Activated T-cell treated with anti-CD3 and anti-CD28 coated beads, Interleukin-2, amount 50 U/mL, for 72 hours (primary cell): ENCODE measurements around the gene TSTD2. TPM values are rescaled to one million over a fixed set of nuclear protein-coding genes. Genes with fewer than 3 reads are reported as not detected.

Experiments
- ATAC-seq, 2 donors: fragments of 150-1000 bp; cut with Tn5 transposase; replicated peaks in 1 of 2; 2 replicates each; pipeline ENCODE4 v1.10.0; 2021; ENCODE audit warnings: moderate library complexity in 2 of 2, mild to moderate bottlenecking in 1 of 2
- DNase-seq, 2 donors: peaks; one replicate each; pipeline ENCODE4 v3.0.0; 2021 to 2022; ENCODE audit warnings: mixed read lengths in 1 of 2
- H3K27ac Mint-ChIP-seq: one replicate; pipeline ENCODE4 v1.8.0; 2022; ENCODE audit warnings: mild to moderate bottlenecking, moderate library complexity, mixed read lengths
- H3K27me3 Mint-ChIP-seq: one replicate; pipeline ENCODE4 v1.8.0; 2022; ENCODE audit warnings: low read depth, mixed read lengths
- H3K36me3 Mint-ChIP-seq, 2 donors: one replicate each; pipeline ENCODE4 v1.8.0; 2022; ENCODE audit warnings: mixed read lengths in 2 of 2, mild to moderate bottlenecking in 1 of 2; ENCODE audit not compliant: insufficient read depth in 2 of 2
- H3K4me1 Mint-ChIP-seq: one replicate; pipeline ENCODE4 v1.8.0; 2022; ENCODE audit warnings: low read depth, mixed read lengths
- H3K4me3 Mint-ChIP-seq, 2 donors: one replicate each; pipeline ENCODE4 v1.8.0; 2022; ENCODE audit warnings: mild to moderate bottlenecking in 2 of 2, mixed read lengths in 2 of 2, moderate library complexity in 2 of 2
- H3K9me3 Mint-ChIP-seq, 2 donors: one replicate each; pipeline ENCODE4 v1.8.0; 2022; ENCODE audit warnings: mixed read lengths in 2 of 2
- total RNA-seq, 2 donors: library from RNA; stranded (reverse); gene quantifications; one replicate each; pipeline ENCODE4 v1.2.3, GENCODE V29; 2022

Gene TSTD2
- total RNA-seq: 10 to 100 TPM; 18.7 to 23.3 TPM

DNA sequence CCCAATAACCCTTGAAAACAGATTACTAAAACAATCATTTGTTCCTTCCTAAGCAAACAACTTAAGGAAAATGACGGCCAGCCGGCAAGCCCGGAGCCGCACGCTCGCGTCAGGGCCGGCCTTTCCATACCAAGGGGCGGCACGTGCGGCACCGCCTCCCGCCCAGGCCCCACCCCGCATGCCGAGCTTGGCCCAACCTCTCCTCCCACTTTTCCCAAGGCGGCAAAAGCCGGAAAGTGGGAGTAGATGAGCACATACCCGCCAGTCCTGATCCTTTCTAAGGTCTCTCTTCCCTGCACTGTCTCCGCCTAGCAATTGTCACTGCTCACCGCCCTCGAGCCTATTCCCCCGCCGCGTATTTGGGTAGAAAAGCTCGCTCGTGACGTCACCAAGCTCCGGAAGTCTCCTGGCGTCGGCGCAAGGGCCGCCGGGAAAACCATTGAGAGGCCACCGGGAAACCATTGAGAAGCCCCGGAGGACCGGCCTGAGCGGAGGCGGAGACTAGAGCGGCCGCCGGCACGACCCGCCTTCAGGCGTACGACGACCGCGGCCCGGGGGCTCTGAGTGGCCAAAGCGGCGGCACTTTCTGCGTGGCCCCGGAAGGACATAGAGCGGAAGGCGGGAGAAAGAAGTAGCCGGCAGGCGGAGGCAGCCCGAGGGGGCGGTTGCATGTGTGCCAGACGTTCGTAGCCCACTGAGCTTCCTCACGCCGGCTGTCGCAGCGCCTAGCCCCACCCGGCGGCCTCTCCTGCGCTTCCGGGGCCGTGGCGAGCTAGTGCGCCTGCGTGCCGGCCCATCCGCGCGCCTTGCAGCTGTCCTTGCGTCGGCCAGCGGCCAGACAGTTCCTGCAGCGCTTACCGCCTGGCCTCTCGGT is at the start of gene TSTD2, which contains the start of gene NCBP1:
Gene TSTD2 (minus strand): TSS at position 384 of the 874 bp plus-strand sequence. CDS start 5,806 bp downstream, outside the sequence.
Gene NCBP1 (plus strand): TSS at position 837 of the 874 bp plus-strand sequence. CDS start 61 bp downstream, outside the sequence.
- Mint-ChIP-seq H3K4me1 (peaks cover 69% of the 10 kb centered on the region), H3K4me3 (peak within 1 kb of the TSS; percentile 95 to 100), H3K27ac (peak within 1 kb of the TSS; percentile 96), H3K27me3 (no peaks in the 10 kb centered on the region), H3K36me3 (peaks cover 0 to 7% of the 10 kb centered on the region in 2 donors), H3K9me3 (no peaks in the 10 kb centered on the region)
- peak; percentile 96 to 98 for DNase-seq
- ATAC-seq: peak; percentile 89 to 90

DNA sequence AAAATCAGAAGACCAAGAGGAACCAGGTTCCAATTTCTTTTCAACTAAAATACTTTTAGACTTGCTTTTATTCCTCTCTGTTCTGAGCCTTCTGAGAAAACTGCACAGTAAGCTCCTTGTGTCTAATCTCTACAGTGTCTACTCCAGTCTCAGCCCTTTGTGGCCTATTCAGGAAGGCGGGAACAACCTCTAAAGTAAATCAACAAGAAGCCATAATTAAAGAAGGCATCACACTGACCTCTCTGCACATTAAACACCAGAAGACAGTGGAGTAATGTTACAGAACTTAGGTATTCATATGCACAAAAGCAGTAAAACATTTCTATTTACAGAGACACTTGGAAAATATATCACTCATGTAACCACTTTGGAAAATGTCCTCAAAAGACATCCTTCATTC is 49.1 kb upstream of the TSTD2 start:
- ATAC-seq (no peak), DNase-seq (no peak)
- peaks cover 7 to 14% of the 10 kb centered on the region in 2 donors for H3K36me3 Mint-ChIP-seq
- H3K27me3 Mint-ChIP-seq: no peaks in the 10 kb centered on the region
- H3K27ac Mint-ChIP-seq: peak overlapping the region; percentile 63
- H3K4me3 Mint-ChIP-seq: no peak overlapping the region
- no peaks in the 10 kb centered on the region for H3K9me3 Mint-ChIP-seq
- peaks cover 5% of the 10 kb centered on the region for H3K4me1 Mint-ChIP-seq

DNA sequence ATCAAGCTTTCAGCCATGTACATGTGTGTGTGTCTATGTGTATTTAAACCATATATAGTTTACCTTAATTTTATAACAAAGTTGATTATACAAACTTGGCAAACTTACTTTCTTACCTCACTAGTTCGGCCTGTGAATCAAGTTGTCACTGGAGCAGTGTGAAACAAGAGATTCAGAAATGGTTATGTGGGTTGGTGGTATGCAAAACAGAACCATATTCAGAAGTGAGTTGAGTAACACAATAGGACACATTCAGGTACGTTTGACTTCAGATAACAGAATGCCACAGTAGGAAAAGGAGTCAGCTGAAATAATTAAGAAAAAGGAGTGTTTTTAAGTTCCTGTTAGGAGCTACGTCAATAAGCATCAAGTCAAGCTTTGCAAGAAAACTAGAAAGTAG is 42.5 kb upstream of the TSTD2 start:
- H3K27ac Mint-ChIP-seq: no peak overlapping the region

DNA sequence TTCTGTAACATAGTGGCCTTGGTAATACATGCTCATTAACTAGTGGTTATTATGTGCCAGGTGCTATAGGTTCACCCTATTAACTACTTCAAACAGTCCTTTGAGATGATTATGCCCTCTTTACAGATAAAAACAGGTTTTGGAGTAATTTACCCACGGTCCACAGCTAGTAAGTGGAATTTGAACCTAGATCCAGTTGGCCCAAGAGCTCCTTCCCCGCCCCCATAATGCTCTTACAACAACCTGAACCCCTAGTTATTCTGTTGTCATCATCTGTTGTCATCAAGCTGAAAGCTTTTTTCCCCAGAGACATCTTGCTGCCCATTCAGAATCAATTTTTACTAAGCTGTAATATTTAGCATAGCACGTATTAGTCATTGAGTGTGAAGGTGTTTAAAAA is 40.8 kb upstream of the TSTD2 start:
- Mint-ChIP-seq H3K36me3 (peaks cover 3 to 34% of the 10 kb centered on the region in 2 donors), H3K9me3 (no peaks in the 10 kb centered on the region), H3K27me3 (no peaks in the 10 kb centered on the region), H3K4me3 (no peak overlapping the region), H3K27ac (peak overlapping the region; percentile 44), H3K4me1 (peaks cover 7% of the 10 kb centered on the region)
- DNase-seq (no peak), ATAC-seq (no peak)

More for the DNA sequence above, 42.5 kb upstream of the TSTD2 start:
- no peak overlapping the region for H3K4me3 Mint-ChIP-seq
- DNase-seq (no peak), ATAC-seq (peak; percentile 32 to 68)
- H3K36me3 Mint-ChIP-seq: peaks cover 6 to 28% of the 10 kb centered on the region in 2 donors
- H3K9me3 Mint-ChIP-seq: no peaks in the 10 kb centered on the region
- H3K4me1 Mint-ChIP-seq: peaks cover 5% of the 10 kb centered on the region
- H3K27me3 Mint-ChIP-seq: no peaks in the 10 kb centered on the region

DNA sequence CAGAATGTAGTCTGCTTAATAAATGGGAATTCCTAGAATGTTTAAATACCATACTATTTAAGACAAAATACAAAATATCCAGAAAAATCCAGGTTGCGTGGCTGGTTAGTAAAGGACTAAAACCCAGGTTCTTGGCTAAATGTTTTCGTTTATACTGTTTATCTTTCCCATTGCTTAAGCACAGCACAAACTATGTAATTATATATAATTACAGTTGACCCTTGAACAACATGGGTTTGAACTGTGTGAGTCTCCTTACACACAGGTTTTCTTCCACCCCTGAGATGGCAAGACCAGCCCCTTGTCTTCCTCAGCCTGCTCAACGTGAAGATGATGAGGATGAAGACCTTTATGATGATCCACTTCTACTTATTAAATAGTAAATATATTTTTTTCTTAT is 39.2 kb upstream of the TSTD2 start:
- H3K4me1 Mint-ChIP-seq: peaks cover 17% of the 10 kb centered on the region
- no peaks in the 10 kb centered on the region for H3K9me3 Mint-ChIP-seq
- no peaks in the 10 kb centered on the region for H3K27me3 Mint-ChIP-seq
- peaks cover 3 to 33% of the 10 kb centered on the region in 2 donors for H3K36me3 Mint-ChIP-seq
- ATAC-seq (no peak), DNase-seq (no peak)
- no peak overlapping the region for H3K27ac Mint-ChIP-seq
- H3K4me3 Mint-ChIP-seq: no peak overlapping the region

DNA sequence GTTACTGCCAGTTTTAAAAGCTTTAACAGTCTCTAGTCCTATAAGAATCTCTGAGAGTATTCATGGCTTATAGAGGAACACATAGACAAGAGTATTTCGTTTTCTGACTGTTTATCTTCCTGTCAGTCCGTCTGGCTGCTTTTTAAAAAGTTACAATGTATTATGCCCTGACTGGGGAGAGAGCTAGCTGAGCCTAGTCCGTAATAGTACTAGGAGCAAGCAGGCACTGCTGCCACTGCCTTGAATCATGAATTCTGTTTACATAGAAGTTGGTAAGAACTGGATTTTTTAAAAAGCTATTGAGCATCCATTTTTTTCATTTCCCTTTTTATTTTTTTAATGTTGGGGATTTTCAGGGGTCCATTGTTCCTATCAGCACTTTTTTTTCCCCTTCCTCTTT is 37.4 kb upstream of the TSTD2 start:
- no peaks in the 10 kb centered on the region for H3K27me3 Mint-ChIP-seq

DNA sequence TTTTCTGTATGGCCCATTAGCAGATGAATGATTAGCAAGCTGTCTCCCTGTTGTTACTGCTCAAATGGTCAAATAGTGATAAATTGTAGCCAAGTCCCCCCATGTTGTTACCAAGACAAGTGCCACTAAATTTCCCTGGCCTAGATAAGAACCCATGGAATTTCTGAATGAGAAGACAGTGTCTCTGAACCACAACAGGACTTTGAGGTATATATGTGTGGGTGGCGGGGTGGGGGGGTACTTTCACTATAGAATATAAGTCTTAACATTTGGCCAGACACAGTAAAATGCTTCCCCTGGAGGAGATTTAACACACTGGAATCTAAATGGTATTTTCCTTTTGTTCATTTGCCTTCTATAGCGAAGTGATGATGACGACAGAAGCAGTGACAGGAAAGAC is 35.3 kb upstream of the TSTD2 start:
- ATAC-seq (peak in 1 of 2 donors; percentile 32), DNase-seq (no peak)
- Mint-ChIP-seq H3K4me1 (peaks cover 47% of the 10 kb centered on the region), H3K9me3 (no peaks in the 10 kb centered on the region), H3K36me3 (peaks cover 8 to 39% of the 10 kb centered on the region in 2 donors), H3K27ac (peak overlapping the region; percentile 17), H3K27me3 (no peaks in the 10 kb centered on the region), H3K4me3 (no peak overlapping the region)

More for the DNA sequence above, 37.4 kb upstream of the TSTD2 start:
- H3K36me3 Mint-ChIP-seq: peaks cover 7 to 39% of the 10 kb centered on the region in 2 donors
- peaks cover 34% of the 10 kb centered on the region for H3K4me1 Mint-ChIP-seq
- no peaks in the 10 kb centered on the region for H3K9me3 Mint-ChIP-seq
- H3K4me3 Mint-ChIP-seq: no peak overlapping the region
- ATAC-seq (no peak), DNase-seq (no peak)
- no peak overlapping the region for H3K27ac Mint-ChIP-seq

DNA sequence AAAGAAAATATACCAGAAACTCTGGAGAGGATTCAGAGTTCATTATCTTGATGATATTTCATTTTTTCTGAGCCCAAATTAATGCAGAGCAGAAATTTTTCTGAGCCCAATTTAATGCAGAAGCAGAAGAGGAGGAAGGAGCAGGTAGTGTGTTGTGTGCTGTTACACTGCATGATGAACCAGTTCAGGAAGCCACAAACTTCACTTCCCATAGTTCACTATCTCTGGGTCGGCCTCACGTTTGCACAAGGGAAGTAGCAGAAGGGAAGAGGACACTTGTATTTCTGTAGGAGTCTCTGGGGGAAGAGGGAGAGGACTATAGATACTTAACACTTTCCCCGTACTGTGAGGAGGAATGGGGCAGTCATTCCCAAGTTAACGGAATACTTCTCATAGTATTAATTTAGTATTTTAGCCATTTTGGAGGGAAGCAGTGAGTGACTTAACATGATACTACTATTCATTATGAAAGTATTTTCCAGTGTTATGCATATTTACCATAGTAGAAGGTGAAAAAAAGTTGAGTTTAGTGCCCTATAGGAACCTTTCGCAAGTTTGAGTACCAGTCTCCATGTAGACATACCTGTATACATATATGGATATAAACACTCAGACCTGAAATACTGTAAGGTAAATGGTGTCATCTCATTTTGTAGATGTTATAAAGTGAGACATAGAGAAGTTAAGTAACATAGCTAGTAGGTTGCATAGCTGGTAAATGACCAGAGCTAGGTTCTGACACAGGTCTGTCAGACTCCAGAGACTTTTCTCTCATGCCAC is 33.9 kb upstream of the TSTD2 start:
- Mint-ChIP-seq H3K36me3 (peaks cover 8 to 41% of the 10 kb centered on the region in 2 donors), H3K27ac (peak overlapping the region; percentile 92), H3K4me1 (peaks cover 47% of the 10 kb centered on the region), H3K27me3 (no peaks in the 10 kb centered on the region), H3K9me3 (no peaks in the 10 kb centered on the region), H3K4me3 (peak overlapping the region in 1 of 2 donors; percentile 63)
- ATAC-seq: peak in 1 of 2 donors; percentile 55
- no peak for DNase-seq

DNA sequence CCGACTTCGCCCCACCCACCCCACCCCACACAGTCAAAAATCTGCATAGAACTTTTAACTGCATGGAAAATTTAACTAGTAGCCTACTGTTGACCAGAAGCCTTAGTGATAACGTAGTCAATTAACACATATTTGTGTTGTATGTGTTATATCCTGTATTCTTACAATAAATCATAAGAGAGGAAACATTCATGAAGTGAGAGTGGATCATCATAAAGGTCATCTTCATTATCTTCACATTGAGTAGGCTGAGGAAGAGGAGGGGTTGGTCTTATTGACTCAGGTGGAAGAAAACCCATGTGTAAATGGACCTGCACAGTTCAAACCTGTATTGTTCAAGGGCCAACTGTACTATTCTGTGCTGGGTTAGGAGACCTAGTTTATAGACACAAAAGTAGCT is 32.6 kb upstream of the TSTD2 start:
- H3K9me3 Mint-ChIP-seq: no peaks in the 10 kb centered on the region
- H3K36me3 Mint-ChIP-seq: peaks cover 8 to 41% of the 10 kb centered on the region in 2 donors
- DNase-seq: no peak
- H3K4me3 Mint-ChIP-seq: no peak overlapping the region
- no peaks in the 10 kb centered on the region for H3K27me3 Mint-ChIP-seq
- H3K4me1 Mint-ChIP-seq: peaks cover 47% of the 10 kb centered on the region
- no peak overlapping the region for H3K27ac Mint-ChIP-seq
- ATAC-seq: peak; percentile 11 to 43

DNA sequence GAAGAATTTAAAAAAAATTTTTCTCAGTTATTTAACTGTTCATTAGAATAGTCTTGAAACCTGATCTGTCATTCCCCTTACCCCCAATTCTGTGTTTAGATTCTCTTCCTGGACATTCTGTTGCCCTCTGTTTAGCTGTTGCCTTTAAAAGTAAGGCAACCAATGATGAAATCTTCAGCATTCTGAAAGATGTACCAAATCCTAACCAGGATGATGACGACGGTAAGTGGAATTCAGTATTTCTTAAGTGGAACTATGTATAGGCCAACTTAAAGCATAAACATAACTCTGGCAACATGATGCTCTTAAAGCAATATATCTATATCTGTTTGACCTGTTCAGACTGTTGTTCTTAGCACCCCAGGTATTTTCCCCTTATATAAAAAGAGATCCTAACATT is 27.7 kb upstream of the TSTD2 start:
- no peaks in the 10 kb centered on the region for H3K27me3 Mint-ChIP-seq
- H3K9me3 Mint-ChIP-seq: no peaks in the 10 kb centered on the region
- H3K36me3 Mint-ChIP-seq: peaks cover 13 to 56% of the 10 kb centered on the region in 2 donors
- no peak overlapping the region for H3K27ac Mint-ChIP-seq
- peaks cover 15% of the 10 kb centered on the region for H3K4me1 Mint-ChIP-seq
- H3K4me3 Mint-ChIP-seq: no peak overlapping the region
- no peak for DNase-seq
- ATAC-seq: no peak

DNA sequence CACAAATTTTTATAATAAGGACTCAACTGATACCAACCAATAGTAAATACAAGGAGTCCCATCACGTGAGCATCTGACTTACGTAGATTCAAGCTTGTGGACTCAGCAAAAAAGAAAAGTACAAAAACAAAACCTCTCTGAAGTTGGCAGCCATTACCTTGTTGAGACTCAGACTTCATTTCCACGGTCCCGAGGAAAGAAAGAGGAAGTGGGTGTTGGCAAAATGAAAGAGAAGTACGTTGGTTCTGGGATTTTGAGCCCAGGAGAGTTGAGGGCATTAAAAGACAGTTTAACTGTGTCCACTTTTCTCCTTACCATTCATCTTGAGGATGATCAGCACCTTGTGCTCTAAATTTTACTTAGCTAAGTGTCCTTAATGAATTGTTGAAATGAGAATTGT is 27.2 kb upstream of the TSTD2 start:
- ATAC-seq: no peak
- DNase-seq: no peak
- peaks cover 10% of the 10 kb centered on the region for H3K4me1 Mint-ChIP-seq
- no peak overlapping the region for H3K4me3 Mint-ChIP-seq
- no peak overlapping the region for H3K27ac Mint-ChIP-seq
- peaks cover 12 to 55% of the 10 kb centered on the region in 2 donors for H3K36me3 Mint-ChIP-seq
- no peaks in the 10 kb centered on the region for H3K9me3 Mint-ChIP-seq
- H3K27me3 Mint-ChIP-seq: no peaks in the 10 kb centered on the region

DNA sequence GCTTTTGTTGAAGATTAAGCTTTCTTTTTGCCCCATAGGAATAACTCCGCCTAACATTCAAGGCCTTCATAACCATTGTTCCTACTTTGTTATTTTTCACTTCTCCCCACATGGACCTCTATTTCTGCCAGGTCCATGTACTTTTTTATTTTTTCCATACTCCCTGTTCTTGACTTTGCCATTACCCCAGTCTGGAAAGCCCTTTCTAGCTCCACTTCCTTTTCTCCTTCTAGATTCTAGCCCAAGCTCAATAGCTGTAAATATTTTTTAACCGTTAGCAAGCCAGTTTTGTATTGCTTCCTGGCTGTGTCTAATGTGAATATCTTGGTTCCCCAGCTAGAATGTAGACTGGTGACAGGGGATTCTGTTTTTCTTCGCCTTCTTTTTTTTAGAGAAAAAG is 26.6 kb upstream of the TSTD2 start:
- ATAC-seq (no peak), DNase-seq (no peak)
- Mint-ChIP-seq H3K9me3 (no peaks in the 10 kb centered on the region), H3K27me3 (no peaks in the 10 kb centered on the region), H3K4me1 (peaks cover 5% of the 10 kb centered on the region), H3K4me3 (no peak overlapping the region), H3K27ac (peak overlapping the region; percentile 7), H3K36me3 (peaks cover 12 to 54% of the 10 kb centered on the region in 2 donors)

DNA sequence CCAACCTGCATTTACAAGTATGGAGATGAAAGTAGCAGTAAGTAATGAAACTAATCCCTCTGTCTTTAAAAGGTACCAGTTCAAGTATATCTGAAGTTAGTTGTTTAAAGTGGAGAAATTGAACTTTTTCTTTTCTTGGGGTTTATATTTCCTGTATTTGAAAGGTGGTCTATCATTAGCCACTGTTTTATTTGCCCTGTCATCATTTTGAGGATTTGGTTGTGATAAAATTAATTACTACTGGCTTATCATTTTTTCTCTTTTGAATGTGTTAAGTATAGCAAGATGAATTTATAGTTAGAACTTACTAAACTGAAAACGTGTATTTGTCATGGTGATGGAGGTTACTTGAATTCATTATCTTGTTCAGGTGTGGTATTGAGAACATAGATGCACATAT is 25.5 kb upstream of the TSTD2 start:
- H3K4me3 Mint-ChIP-seq: no peak overlapping the region
- peaks cover 9 to 49% of the 10 kb centered on the region in 2 donors for H3K36me3 Mint-ChIP-seq
- H3K27ac Mint-ChIP-seq: peak overlapping the region; percentile 74
- no peak for DNase-seq
- no peaks in the 10 kb centered on the region for H3K4me1 Mint-ChIP-seq
- H3K9me3 Mint-ChIP-seq: no peaks in the 10 kb centered on the region
- ATAC-seq: no peak
- H3K27me3 Mint-ChIP-seq: no peaks in the 10 kb centered on the region
